ENCODE data around the gene MARCHF9.

DNA sequence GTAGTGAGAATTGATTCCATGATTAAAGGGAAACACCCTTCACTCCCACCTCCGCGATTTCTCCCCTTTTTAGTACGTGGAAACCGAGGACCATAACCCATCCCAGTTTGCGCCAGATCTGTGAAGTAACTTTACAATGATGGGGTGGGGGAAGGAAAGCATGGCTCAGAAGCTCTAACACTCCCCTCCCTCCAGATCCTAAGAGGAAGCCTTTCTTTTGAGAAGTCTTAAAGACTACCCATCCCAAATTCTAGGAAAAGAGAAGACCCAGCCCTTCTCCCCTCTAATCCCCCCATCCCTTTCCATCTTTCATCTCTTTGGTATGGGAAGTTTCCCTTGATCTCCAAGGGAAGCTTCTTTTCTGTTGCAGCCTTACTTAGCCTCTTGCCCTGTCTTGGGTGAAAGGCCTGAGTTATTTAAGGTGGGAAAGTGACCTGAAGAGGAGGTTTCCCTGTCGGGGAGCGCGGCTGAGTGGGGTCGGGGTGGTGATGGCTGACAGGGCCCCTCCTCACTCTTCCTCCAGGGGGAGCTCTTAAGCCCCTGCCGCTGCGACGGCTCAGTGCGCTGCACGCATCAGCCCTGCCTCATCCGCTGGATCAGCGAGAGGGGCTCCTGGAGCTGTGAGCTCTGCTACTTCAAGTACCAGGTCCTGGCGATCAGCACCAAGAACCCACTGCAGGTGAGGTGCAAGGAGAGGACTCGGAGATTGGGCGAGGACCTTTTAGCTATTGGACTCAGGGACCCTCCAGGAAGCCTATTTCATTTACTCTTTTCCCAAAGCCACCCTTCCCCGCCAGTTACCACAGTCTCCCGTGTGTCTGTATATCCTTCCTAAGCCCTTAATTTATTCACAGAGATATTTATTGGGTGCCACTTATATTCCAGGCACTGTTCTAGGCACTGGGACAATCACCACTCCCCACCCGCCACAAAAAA is 1.8 kb downstream of the MARCHF9 start:
- no peak for TF ChIP-seq EZH2 (IDR thresholded peaks at IDR 0.05; ENCODE audit: insufficient read depth, poor library complexity, severe bottlenecking)
- no peak for TF ChIP-seq EZH2phosphoT487 (IDR thresholded peaks at IDR 0.05; ENCODE audit: insufficient read depth, low read depth)
